GM18951 (cell line): Measurements from ENCODE around the gene CBR1.
A peak's percentile ranks its signal among the peaks of the same experiment; 100 is the strongest.

Source experiments
- POLR2A ChIP-seq: IDR thresholded peaks from 4 replicates; pipeline ENCODE4 v1.6.1; 2011; ENCODE audit warnings: mild to moderate bottlenecking; ENCODE audit not compliant: insufficient read length, insufficient read depth; ENCODE audit errors: extremely low read depth
- in situ Hi-C: fragments of 300-500 bp; cut with MboI; formaldehyde crosslinking; loops from one replicate; pipeline ENCODE4 v1.12.0; 2022; ENCODE audit warnings: low sequenced_read_pairs, mixed read lengths, inconsistent platforms; ENCODE audit not compliant: unreplicated experiment

CBR1 gene

GRCh38 chr21:36038701-36039497 lies 30.9 kb upstream of the CBR1 start:
- in situ Hi-C loops, result no loop called here
- TF ChIP-seq POLR2A, result no peak

- in situ Hi-C loops, result no loop called here
- no peak for TF ChIP-seq POLR2A
These were observed 30.0 kb upstream of the CBR1 start for GRCh38 chr21:36039861-36040260.

DNA sequence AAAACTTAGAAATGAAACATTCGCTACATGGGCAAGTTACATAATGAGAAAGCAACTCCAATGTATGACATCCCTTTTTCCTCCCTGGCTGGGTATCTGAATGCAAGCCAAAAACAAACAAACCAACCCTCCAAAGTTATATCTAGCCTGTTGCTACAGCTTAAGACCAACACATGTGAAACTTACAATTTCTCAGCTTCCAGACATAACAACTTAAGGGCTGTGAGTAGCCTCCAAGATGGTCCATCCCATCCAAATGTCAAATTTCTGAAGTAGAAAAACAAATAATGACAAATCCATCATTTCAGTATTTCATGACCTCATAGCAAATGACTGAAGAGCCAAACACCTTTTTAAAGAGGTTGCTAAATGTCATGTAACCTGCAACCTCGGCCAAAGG lies 29.4 kb upstream of the CBR1 start:
- in situ Hi-C loops, result no loop called here
- no peak for TF ChIP-seq POLR2A

DNA sequence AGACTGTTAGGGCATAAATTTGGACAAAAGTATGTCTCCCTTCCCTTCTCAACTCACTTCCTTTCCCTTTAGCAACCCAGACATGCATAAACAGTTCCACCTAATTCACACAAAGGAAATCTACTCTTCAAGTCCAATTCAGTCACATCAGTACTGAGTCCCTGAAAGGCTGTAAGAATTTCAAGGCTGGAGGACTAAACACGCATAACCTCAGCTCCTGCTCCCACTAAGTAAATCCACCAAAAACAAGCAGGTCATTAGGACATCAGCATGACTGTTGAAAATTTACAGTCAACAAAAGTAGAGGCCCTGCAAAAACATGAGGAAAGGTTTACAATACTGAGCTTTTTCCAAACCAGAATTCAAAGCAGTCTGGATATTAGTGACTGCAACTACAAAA lies 27.9 kb upstream of the CBR1 start:
- in situ Hi-C loops, result no loop called here

DNA sequence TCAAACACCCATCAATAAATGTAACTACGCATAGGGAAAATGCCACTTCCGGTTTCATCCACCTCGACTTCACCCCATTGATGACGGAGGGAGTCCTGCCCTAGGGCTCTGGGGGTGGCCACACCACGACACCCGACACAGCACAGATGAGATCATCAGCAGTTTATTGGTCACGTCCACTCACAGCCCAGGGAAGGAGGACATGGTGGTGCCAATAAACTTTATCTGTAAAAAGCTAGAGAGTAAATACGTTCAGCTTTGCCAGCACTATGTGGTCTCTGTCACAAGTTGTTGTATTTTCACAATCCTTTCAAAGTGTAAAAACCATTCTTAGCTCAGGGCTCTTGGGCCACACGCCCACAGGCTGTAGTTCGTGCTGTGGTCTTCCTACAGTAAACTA lies 25.8 kb upstream of the CBR1 start:
- no peak for TF ChIP-seq POLR2A
- in situ Hi-C loops, result no loop called here

More for the DNA sequence above, 27.9 kb upstream of the CBR1 start:
- TF ChIP-seq POLR2A, result no peak

DNA sequence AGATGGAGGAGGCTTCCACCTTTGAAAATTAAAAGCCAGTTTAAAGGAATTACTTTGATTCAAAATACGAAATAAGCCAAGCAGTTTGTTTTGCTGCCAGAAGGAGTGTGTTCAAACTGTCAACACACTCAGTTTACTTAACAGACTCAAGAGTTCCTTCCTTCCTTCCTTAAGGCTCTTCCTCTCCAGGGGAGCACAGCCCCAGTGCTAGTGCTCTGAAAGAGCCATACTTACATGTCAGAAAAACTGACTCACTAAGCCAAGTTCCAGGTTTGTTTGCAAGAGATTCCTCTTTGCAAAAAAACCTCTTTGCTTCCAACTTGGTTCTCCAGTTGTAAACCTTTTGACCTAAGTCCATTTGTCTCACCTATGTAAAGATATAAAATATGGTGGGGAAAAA lies 23.8 kb upstream of the CBR1 start:
- TF ChIP-seq POLR2A, result no peak
- in situ Hi-C loops, result no loop called here

- in situ Hi-C loops, result no loop called here
- no peak for TF ChIP-seq POLR2A
These were observed 22.7 kb upstream of the CBR1 start for GRCh38 chr21:36047139-36047538.

- TF ChIP-seq POLR2A, result no peak
- in situ Hi-C loops, result no loop called here
These were observed 21.5 kb upstream of the CBR1 start for GRCh38 chr21:36048357-36048756.

DNA sequence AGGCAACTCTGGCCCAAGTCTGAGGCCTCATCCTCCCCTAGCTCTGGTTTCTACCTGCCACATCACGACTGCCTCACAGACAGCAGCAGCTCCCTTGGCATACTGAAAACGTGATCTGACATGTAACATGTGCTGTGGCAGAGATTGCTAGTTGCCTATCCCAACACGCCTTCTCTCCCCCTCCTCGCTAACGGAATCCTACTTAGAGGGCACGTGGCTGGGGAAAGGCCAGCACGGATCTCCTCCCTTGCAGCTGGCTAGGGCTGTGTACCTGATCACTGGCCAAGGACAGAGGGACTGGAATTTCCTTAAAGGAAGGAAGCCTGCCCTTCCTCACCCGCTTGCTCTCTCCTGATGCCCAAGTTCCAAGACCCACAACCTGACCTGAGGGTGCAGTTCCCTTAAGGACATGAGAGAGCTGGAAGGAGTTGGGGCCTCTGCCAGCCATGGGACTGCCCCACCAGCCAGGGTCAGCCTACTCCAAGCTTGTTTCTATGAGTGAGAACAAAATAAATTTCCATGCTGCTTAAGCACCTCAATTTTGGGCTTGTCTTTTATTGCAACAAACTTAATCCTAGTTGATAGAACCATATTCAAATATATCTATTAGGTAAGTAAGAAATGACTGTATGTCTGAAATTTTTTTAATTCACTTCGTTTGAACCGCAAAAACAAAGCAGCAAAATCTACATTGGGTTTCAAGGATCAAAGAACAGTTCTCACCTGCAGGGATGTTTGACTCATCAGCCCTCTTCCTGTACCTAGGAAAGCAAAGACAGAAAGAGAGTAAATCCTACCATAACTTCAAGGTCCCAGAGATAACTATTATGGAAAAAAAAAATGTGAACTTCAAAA lies 16.7 kb upstream of the CBR1 start:
- TF ChIP-seq POLR2A, result no peak
- in situ Hi-C loops, result no loop called here

DNA sequence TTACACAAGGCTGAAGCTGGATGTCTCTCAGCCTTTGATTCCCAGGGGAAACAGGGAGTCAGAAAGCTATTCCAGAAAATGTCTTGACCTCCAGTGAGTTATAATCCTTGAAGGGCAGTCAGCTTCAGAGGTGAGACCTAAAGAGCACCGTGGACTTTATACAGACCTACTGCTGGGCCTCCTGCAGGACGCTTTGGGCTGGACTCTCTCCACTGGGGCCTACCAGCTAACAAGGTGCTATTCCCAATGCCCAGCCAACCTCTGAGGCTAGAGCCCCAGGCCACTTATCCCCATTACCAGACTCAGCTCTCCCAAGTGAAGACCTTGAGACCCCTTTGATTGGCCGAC lies 16.1 kb upstream of the CBR1 start:
- TF ChIP-seq POLR2A, result no peak
- in situ Hi-C loops, result no loop called here

- TF ChIP-seq POLR2A, result no peak
- in situ Hi-C loops, result no loop called here
These were observed 14.3 kb upstream of the CBR1 start for GRCh38 chr21:36055551-36055950.

- in situ Hi-C loops, result no loop called here
- TF ChIP-seq POLR2A, result no peak
These were observed 10.0 kb upstream of the CBR1 start for GRCh38 chr21:36059823-36060158.

DNA sequence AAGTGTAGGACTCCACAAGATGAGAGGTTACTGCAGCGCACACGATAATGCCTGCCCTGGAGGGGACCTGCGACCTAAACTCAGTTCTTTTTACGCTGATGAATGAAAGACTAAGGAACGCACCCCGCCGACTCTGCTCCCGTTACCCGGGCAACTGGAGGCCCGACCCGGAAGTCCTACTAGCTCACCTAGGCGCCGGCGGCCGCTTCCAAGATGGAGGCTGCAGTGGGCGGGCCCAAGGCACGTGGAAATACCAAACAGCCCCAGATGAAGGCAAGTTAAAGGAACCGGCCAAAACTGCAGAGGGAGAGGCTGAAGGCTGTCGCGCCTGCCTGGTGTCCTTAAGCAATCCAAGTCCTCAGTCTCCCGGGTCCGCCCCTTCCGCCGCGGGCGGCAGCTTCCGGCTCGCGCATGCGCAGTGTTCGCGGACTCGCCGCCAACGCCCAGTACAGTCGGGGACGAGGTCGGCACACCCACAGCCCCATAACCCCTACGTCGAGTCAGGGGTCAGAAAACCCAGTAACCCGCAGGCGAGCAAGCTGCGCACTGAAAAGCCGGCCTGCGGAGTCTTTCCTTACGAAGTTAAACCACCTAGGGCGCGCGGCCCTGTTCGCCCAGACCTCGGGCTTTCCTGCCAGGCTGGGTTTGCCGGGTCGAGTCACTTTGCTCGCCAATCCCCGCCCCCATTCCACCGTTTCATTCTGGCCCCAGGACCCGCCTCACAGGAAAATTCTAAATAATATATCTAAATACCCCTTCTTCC lies 9.5 kb upstream of the CBR1 start, which contains the start of gene SETD4:
Gene SETD4 (minus strand): TSS at position 368 of the 763 bp plus-strand sequence. CDS start 1,638 bp downstream, outside the sequence.
- in situ Hi-C loops, result no loop called here
- TF ChIP-seq POLR2A, result peak; percentile 92
